BJ (cell line): ENCODE data around the gene UPK3A. TPM values are rescaled to one million over a fixed set of nuclear protein-coding genes. Genes with fewer than 3 reads are reported as not detected.

ENCODE experiments used
- CTCF ChIA-PET: fragments of 350-600 bp; formaldehyde crosslinking; extraction: SDS; loops from one replicate; lab custom pipeline; 2021; ENCODE audit warnings: antibody characterized with exemption, inconsistent platforms; lab: Yijun Ruan, JAX
- POLR2A ChIA-PET: fragments of 300-600 bp; sonication (Branson Sonifier 250); formaldehyde crosslinking; extraction: SDS; loops from one replicate; lab custom pipeline; 2021; ENCODE audit warnings: antibody characterized with exemption; lab: Charles Lee
- DNase-seq: peaks from one replicate; pipeline ENCODE4 v3.0.0-alpha.2; 2011; ENCODE audit warnings: low read depth
- H3K27me3 ChIP-seq: 2 replicates; pipeline ENCODE4 v1.6.0; 2011; ENCODE audit warnings: low read length; ENCODE audit not compliant: control insufficient read depth, insufficient read depth
- H3K36me3 ChIP-seq: 2 replicates; pipeline ENCODE4 v1.5.1; 2011; ENCODE audit warnings: low read length; ENCODE audit not compliant: control insufficient read depth, insufficient read depth
- H3K4me3 ChIP-seq: 2 replicates; pipeline ENCODE4 v1.5.1; 2011; ENCODE audit warnings: low read depth, mild to moderate bottlenecking, control low read depth, low read length
- CTCF ChIP-seq: IDR thresholded peaks from 2 replicates; pipeline ENCODE4 v1.5.1; 2011; ENCODE audit warnings: low read depth, mild to moderate bottlenecking, control low read depth, inconsistent platforms, low read length, moderate library complexity; ENCODE audit not compliant: insufficient read depth
- polyA plus RNA-seq: library from polyadenylated mRNA; depleted of rRNA; stranded (reverse); fragments of >200 nt; gene quantifications from 2 replicates; pipeline ENCODE4 v1.2.3, GENCODE V29; 2011

The UPK3A gene
- polyA plus RNA-seq, 1 experiment, result not detected

- no peaks in the 10 kb centered on the region for H3K27me3 ChIP-seq
- TF ChIP-seq CTCF, result no peak
- no peak for DNase-seq
- POLR2A ChIA-PET, result no interaction called here
- peaks cover 11% of the 10 kb centered on the region for H3K36me3 ChIP-seq
- no peak overlapping the region for H3K4me3 ChIP-seq
- CTCF ChIA-PET, result no interaction called here
Measured at GRCh38 chr22:45319324-45319685, 34.6 kb downstream of the UPK3A start.

- ChIA-PET POLR2A (no interaction called here), CTCF (no interaction called here)
- H3K27me3 ChIP-seq, result no peaks in the 10 kb centered on the region
- DNase-seq, result no peak
- no peak for TF ChIP-seq CTCF
- no peak overlapping the region for H3K4me3 ChIP-seq
- peaks cover 13% of the 10 kb centered on the region for H3K36me3 ChIP-seq
Measured at GRCh38 chr22:45320357-45320976, 35.7 kb downstream of the UPK3A start.

DNA sequence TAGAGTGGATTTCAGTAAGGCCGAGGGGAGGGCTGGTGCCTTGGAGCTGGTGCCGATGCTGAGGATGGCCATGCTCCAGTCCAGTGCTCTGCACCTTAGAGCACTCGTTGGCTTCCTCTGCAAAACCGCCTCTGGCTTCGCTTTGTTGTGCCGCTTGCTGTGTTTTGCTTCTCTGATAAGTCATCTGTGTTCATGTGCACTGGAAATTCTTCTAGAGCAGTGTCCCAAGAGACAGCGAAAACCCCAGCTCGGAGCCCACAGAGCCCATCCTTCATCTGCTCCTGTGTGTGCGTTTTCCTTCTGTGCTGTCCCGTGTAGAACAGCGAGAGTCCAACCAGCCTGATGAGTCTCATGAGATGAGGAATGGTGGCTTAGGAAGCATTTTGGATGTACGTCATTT lies 37.1 kb downstream of the UPK3A start:
- no peak for DNase-seq
- Histone ChIP-seq H3K4me3 (no peak overlapping the region), H3K27me3 (no peaks in the 10 kb centered on the region), H3K36me3 (peaks cover 13% of the 10 kb centered on the region)
- no peak for TF ChIP-seq CTCF
- ChIA-PET CTCF (no interaction called here), POLR2A (no interaction called here)

GRCh38 chr22:45322873-45323525 lies 38.2 kb downstream of the UPK3A start:
- H3K4me3 ChIP-seq, result no peak overlapping the region
- no peak for DNase-seq
- no peaks in the 10 kb centered on the region for H3K27me3 ChIP-seq
- H3K36me3 ChIP-seq, result peaks cover 18% of the 10 kb centered on the region
- no peak for TF ChIP-seq CTCF
- POLR2A ChIA-PET, result no interaction called here
- CTCF ChIA-PET, result interaction anchor here (0.6 to 1.1 kb wide), 2 partner anchors 69 to 112 kb away, joined by 3 read pairs; no protein-coding TSS in a partner anchor

DNA sequence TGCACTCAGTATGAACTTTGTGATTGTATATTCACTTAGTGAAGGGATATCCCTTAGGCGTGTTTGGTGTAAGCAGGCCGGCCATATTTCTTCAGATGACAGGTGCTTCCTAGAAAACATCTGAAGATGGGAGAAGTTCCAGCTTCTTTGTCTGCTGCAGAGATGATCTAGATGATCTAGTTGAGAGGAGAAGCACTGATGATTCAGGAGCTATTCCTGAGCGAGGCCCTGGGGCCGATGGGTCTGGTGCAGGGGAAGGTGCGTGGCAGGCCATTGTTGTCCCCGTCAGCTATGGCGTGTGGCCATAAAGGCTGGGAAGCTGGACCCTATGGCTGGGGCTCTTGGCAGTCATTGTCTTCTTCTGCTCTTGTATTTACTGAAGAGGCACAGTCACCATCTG lies 38.9 kb downstream of the UPK3A start:
- no peak for DNase-seq
- Histone ChIP-seq H3K27me3 (no peaks in the 10 kb centered on the region), H3K4me3 (no peak overlapping the region), H3K36me3 (peaks cover 18% of the 10 kb centered on the region)
- TF ChIP-seq CTCF, result no peak
- CTCF ChIA-PET, result interaction anchor here (0.6 to 1.1 kb wide), 3 partner anchors 9 to 111 kb away, joined by 3 read pairs; no protein-coding TSS in a partner anchor
- POLR2A ChIA-PET, result no interaction called here
